ENCODE results near the gene GAS7. TPM values are rescaled to one million over a fixed set of nuclear protein-coding genes. Genes with fewer than 3 reads are reported as not detected.
"Not testable (repeated sequence)": the region's sequence is repeated elsewhere in the genome, so short reads cannot be mapped to it uniquely, and the experiment has no call there.

GAS7 gene
- polyA plus RNA-seq, 6 donors from 2014 or later: 1.1 to 3.6 (median 1.8) TPM; not detected in 1

DNA sequence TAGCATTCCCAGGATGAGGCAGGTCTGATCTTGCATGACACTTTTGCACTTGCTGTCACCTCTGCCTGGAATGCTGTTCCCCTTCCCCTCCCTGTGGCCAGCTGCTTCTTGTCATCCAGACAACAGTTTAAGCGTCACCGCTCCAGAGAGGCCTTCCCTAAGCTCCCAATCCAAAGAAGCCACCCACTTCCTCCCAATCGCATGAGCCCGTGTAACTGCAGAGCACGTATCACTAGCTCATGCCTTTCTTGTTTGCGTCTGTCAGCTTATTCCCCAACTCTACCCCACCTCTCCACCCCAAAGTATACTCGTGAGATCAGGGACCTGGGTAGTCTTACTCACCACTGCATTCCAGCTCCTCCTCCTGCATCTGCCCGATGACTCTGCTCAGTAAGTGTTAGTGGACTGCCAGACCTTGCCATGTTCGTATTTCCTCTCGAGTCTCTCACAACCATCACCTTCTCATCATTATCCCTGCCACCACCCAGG lies 92.8 kb downstream of the GAS7 start:
- Mint-ChIP-seq H3K9me3 (no peaks in the 10 kb centered on the region), H3K4me3 (peak overlapping the region in 1 of 8 donors; percentile 49), H3K27me3 (peaks cover 0 to 12% (median 0%) of the 10 kb centered on the region in 3 donors), H3K36me3 (peaks cover 0 to 6% of the 10 kb centered on the region in 2 donors), H3K4me1 (peaks cover 0 to 6% (median 3%) of the 10 kb centered on the region in 3 donors), H3K27ac (peak overlapping the region in 2 of 6 donors; percentile 8 to 45)
- no peak for ATAC-seq (ENCODE audit: low read depth in 2 of 2)
- no peak for DNase-seq

DNA sequence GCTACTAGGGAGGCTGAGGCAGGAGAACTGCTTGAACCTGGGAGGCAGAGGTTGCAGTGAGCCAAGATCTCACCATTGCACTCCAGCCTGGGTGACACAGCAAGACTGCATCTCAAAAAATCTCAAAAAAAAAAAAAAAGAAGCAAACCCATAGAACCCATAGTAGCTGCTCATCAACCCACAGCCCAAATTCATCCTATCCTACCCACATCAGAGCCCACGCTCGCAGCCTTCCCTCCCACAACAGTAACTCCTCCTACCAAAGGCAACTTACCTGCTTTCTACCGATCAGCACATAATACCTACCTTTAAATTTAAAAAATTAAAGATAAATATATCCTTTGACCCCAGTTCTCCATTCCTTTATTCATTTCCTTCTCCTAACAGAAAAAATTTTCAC lies 94.7 kb downstream of the GAS7 start:
- H3K27ac Mint-ChIP-seq: peak overlapping the region in 1 of 6 donors; percentile 59
- peaks cover 0 to 6% (median 3%) of the 10 kb centered on the region in 3 donors for H3K4me1 Mint-ChIP-seq

DNA sequence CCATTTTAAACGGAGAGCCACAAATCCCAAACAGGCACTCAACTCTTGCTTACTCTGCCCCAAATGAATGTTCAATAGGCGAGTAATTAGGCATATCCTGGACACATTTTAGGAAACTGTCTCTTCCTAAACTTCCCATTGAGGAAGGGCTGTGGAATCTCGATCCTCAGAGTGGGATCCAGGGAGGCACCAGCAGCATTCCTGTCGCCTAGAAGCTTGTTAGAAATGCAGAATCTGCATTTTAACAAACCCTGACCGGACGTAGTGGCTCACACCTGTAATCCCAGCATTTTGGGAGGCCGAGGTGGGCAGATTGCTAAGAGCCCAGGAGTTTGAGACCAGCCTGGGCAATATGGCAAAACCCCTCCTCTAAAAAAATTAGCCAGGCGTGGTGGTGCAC lies 95.6 kb downstream of the GAS7 start:
- Mint-ChIP-seq H3K27ac (no peak overlapping the region), H3K27me3 (peaks cover 0 to 12% (median 0%) of the 10 kb centered on the region in 3 donors), H3K9me3 (no peaks in the 10 kb centered on the region), H3K36me3 (peaks cover 0 to 6% of the 10 kb centered on the region in 2 donors), H3K4me3 (no peak overlapping the region), H3K4me1 (peaks cover 0 to 6% (median 3%) of the 10 kb centered on the region in 3 donors)
- ATAC-seq (ENCODE audit: low read depth in 2 of 2) (no peak), DNase-seq (no peak)

More for the DNA sequence above, 94.7 kb downstream of the GAS7 start:
- Mint-ChIP-seq H3K36me3 (peaks cover 0 to 6% of the 10 kb centered on the region in 2 donors), H3K27me3 (peaks cover 0 to 12% (median 0%) of the 10 kb centered on the region in 3 donors), H3K9me3 (no peaks in the 10 kb centered on the region), H3K4me3 (no peak overlapping the region)
- DNase-seq: no peak
- no peak for ATAC-seq (ENCODE audit: low read depth in 2 of 2)

DNA sequence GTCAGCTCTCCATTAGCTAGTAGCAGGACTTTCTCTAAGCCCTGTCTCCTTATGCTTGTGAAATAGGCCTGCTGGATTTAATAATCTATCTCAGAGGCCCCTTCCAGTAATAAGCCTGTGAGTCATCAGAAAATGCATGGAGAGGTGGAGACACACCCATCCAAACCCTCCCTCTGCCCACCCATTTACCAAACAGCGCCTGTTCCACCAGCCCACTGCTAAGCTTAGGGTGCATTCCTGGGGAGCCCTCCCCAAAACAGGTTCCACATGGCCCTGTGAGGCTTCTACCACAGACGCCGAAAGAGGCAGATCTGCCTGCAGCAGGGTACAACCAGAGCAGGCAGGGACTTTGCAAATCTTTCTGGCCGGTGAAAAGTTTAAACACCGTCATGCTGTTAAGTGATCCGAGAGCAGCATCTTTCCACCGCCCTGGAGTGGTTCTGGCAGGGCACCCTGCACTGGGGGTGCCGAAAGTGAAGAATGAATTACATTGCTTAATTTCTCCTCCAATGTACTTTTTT lies 99.3 kb downstream of the GAS7 start:
- Mint-ChIP-seq H3K9me3 (no peaks in the 10 kb centered on the region), H3K4me1 (peaks cover 0 to 5% (median 0%) of the 10 kb centered on the region in 3 donors), H3K27me3 (no peaks in the 10 kb centered on the region), H3K4me3 (no peak overlapping the region), H3K27ac (no peak overlapping the region), H3K36me3 (no peaks in the 10 kb centered on the region)
- no peak for DNase-seq
- no peak for ATAC-seq (ENCODE audit: low read depth in 2 of 2)

DNA sequence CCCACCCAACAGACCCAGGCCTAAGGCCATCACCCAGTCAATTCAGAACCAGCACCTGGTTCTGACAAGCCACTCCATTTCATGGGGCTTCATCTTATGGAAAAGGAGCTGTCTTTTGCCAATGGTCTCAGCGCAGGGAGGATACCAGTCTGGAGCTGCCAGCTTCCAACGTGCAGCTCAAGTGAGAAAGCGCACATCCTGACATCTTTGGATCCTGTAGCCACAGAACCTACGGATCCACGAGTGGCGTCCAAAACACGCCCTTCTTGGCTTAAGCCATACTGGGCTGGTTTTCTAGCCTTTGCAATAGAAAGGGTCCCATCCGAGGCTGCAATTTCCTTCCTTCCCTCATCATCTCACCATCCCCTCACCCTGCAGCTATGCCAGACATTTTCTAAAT lies 101.8 kb downstream of the GAS7 start:
- Mint-ChIP-seq H3K4me1 (peaks cover 0 to 5% (median 0%) of the 10 kb centered on the region in 3 donors), H3K27ac (peak overlapping the region in 2 of 6 donors; percentile 13 to 23)
- ATAC-seq (ENCODE audit: low read depth in 2 of 2): no peak

DNA sequence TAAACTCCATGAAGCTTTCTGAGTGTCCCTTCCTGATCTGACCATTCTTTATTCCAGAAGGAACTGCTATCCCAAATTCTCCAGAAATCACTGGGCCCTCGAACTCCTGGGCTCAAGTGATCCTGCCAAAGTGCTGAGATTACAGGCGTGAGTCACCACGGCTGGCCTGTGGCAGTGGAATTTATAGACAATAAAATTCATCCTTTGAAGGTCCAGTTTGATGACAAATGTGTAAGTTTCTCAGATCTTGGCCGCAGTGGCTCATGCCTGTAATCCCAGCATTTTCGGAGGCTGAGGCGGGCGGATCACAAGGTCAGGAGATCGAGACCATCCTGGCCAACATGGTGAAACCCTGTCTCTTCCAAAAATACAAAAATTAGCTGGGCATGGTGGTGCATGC lies 103.1 kb downstream of the GAS7 start:
- not testable (repeated sequence) for H3K9me3 Mint-ChIP-seq; ATAC-seq (ENCODE audit: low read depth in 2 of 2); H3K36me3 Mint-ChIP-seq; DNase-seq; H3K4me3 Mint-ChIP-seq; H3K4me1 Mint-ChIP-seq; H3K27me3 Mint-ChIP-seq; H3K27ac Mint-ChIP-seq

More for the DNA sequence above, 101.8 kb downstream of the GAS7 start:
- Mint-ChIP-seq H3K4me3 (no peak overlapping the region), H3K9me3 (peaks cover 0 to 6% (median 0%) of the 10 kb centered on the region in 7 donors), H3K27me3 (no peaks in the 10 kb centered on the region), H3K36me3 (peaks cover 4 to 7% of the 10 kb centered on the region in 2 donors)
- DNase-seq: no peak

DNA sequence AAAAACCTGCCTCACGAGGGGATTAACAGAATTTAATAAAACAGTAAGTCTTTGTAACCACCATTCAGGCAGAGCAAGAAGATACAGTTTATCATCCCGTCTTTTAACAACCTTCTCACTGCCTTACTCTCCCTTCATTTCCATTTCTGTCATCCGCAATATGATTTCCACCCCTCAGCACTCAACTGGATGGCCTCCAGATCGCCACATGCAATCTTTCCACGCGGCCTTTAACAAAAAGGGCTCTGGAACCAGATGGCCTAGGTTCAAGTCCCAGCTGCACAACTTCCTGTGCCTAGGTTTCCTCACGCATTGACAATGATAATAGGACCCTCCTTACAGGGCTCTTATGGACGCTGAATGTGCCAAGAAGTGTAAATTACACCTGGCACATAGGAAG lies 103.6 kb downstream of the GAS7 start:
- peaks cover 4 to 7% of the 10 kb centered on the region in 2 donors for H3K36me3 Mint-ChIP-seq
- no peaks in the 10 kb centered on the region for H3K27me3 Mint-ChIP-seq
- peak overlapping the region in 3 of 6 donors; percentile 31 to 70 (median 56) for H3K27ac Mint-ChIP-seq
- no peak overlapping the region for H3K4me3 Mint-ChIP-seq
- peaks cover 0 to 6% (median 0%) of the 10 kb centered on the region in 7 donors for H3K9me3 Mint-ChIP-seq
- DNase-seq (no peak), ATAC-seq (ENCODE audit: low read depth in 2 of 2) (no peak)
- H3K4me1 Mint-ChIP-seq: peaks cover 0 to 5% (median 0%) of the 10 kb centered on the region in 3 donors

DNA sequence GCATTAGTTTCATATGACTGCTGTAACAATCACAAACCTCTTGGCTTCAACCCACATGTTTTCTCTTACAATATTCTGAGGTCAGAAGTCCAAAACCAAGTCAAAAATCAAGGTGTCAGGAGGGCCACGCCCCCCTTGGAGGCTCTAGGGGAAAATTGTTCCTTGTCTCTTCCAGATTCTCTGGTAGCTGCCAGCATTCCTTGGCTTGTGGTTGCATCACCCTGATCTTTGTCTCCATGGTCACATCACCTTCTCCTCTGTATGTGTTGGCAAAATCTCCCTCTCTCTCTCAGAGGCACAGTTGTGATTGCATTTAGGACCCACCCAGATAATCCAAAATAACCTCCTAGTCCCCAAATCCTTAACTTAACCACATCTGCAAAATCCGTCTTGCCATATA lies 105.8 kb downstream of the GAS7 start:
- H3K27ac Mint-ChIP-seq: no peak overlapping the region
- peaks cover 3 to 7% (median 3%) of the 10 kb centered on the region in 3 donors for H3K4me1 Mint-ChIP-seq
- no peak for DNase-seq
- H3K4me3 Mint-ChIP-seq: no peak overlapping the region
- no peak for ATAC-seq (ENCODE audit: low read depth in 2 of 2)
- H3K9me3 Mint-ChIP-seq: peaks cover 0 to 6% (median 0%) of the 10 kb centered on the region in 7 donors
- H3K36me3 Mint-ChIP-seq: peaks cover 4 to 7% of the 10 kb centered on the region in 2 donors
- H3K27me3 Mint-ChIP-seq: no peaks in the 10 kb centered on the region

DNA sequence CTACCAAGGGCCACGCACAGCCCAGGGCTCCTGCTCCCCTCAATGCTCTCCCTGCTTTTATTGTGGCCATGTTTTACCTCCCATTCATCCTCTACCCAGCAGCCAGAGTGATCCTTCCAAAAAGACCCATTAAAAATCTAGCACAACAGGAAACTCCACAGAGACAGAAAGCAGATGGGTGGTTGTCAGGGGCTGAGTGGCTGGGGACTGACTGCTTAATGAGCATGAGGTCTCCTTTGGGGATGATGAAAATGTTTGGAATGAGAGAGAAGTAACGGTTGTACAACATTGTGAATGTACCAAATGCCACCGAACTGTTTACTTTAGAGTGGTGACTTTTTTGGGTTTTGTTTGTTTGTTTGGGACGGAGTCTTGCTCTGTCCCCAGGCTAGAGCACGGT lies 107.4 kb downstream of the GAS7 start:
- ATAC-seq (ENCODE audit: low read depth in 2 of 2) (no peak), DNase-seq (no peak)
- H3K27ac Mint-ChIP-seq: no peak overlapping the region
- no peak overlapping the region for H3K4me3 Mint-ChIP-seq
- H3K9me3 Mint-ChIP-seq: peaks cover 0 to 6% (median 0%) of the 10 kb centered on the region in 7 donors
- H3K27me3 Mint-ChIP-seq: no peaks in the 10 kb centered on the region
- H3K4me1 Mint-ChIP-seq: peaks cover 15 to 19% (median 19%) of the 10 kb centered on the region in 3 donors
- H3K36me3 Mint-ChIP-seq: peaks cover 4 to 7% of the 10 kb centered on the region in 2 donors

DNA sequence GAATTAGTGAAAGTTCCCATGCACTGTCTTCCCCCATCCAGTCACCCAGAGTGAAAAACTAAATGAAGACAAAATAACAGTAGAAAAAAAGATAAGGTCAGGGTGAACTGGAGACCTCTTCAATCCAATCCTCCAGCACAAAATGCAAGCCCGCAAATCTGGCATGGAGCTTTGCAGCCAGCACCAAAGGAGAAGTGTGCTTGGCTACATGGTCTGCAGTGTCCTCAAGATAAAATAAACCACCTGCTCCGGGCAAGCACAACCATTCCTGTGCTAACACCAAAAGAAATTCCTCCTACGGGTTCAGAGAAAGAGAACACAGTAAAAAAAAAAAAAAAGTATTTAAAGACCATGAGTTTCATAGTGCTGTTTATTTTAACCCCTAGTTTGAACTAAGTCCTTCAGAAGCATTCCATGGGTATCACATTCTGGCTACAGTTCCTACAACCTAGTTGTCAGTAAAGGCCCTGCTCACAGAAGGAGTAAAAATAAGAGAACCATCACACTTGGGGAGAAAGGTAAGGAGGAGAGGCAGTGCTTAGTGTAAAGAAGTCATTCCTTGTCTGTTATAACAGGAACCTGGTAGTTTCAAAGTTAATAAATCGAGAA lies 109.1 kb downstream of the GAS7 start:
- Mint-ChIP-seq H3K4me1 (peaks cover 20 to 29% (median 26%) of the 10 kb centered on the region in 3 donors), H3K27ac (peak overlapping the region in 2 of 6 donors; percentile 28 to 59), H3K9me3 (peaks cover 0 to 6% (median 0%) of the 10 kb centered on the region in 7 donors), H3K27me3 (no peaks in the 10 kb centered on the region), H3K4me3 (no peak overlapping the region), H3K36me3 (peaks cover 4 to 7% of the 10 kb centered on the region in 2 donors)
- DNase-seq (no peak), ATAC-seq (ENCODE audit: low read depth in 2 of 2) (no peak)

DNA sequence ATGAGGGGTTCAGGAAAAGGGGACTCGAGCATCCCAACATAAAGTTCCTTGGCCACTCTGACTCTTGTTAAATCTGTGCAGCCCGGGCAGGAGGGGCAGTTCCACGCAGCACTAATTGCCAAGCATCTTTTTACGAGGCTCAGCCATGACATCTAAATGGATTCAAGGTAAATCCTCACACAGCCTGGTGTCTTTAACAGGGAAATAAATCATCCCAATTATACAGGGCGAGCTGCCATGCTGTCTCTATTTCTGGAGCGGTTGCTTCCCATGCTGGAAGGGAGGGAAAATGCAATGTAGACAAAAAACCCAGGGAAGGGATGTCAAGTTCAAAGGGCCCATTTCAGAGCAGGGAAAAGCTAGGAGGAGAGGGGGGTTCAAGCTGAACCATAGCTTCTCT lies 110.0 kb downstream of the GAS7 start:
- no peaks in the 10 kb centered on the region for H3K27me3 Mint-ChIP-seq
- DNase-seq (no peak), ATAC-seq (ENCODE audit: low read depth in 2 of 2) (no peak)
- peaks cover 20 to 29% (median 26%) of the 10 kb centered on the region in 3 donors for H3K4me1 Mint-ChIP-seq
- H3K36me3 Mint-ChIP-seq: peaks cover 4 to 7% of the 10 kb centered on the region in 2 donors
- peak overlapping the region in 1 of 8 donors; percentile 36 for H3K4me3 Mint-ChIP-seq
- H3K27ac Mint-ChIP-seq: no peak overlapping the region
- peaks cover 0 to 7% (median 3%) of the 10 kb centered on the region in 7 donors for H3K9me3 Mint-ChIP-seq

DNA sequence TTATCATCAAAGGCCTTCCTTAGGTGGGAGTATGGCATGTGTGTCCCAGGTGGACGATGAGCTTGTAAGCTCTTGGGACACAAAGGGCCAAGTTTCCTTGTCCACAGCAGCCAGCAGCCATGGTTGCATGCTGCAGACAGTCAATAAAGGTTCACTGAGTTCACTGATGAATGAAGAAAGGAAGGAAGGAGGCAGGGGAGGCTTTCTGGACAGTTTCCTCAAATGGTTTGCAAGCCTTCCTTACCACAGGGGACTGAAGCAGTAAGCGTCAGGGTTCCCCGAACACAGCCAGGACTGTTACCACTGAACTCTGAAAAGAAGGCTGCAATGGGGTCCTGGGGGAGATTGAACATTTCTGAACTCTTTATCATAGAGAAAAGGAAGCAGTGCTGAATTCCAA lies 111.1 kb downstream of the GAS7 start:
- DNase-seq (peak; percentile 37), ATAC-seq (ENCODE audit: low read depth in 2 of 2) (peak; percentile 76 to 88)
- H3K27me3 Mint-ChIP-seq: no peaks in the 10 kb centered on the region
- peaks cover 0 to 10% (median 6%) of the 10 kb centered on the region in 7 donors for H3K9me3 Mint-ChIP-seq
- peak overlapping the region in 4 of 6 donors; percentile 19 to 79 (median 58) for H3K27ac Mint-ChIP-seq
- peak overlapping the region in 4 of 8 donors; percentile 12 to 72 (median 28) for H3K4me3 Mint-ChIP-seq
- H3K4me1 Mint-ChIP-seq: peaks cover 20 to 29% (median 26%) of the 10 kb centered on the region in 3 donors
- H3K36me3 Mint-ChIP-seq: peaks cover 5 to 8% of the 10 kb centered on the region in 2 donors

DNA sequence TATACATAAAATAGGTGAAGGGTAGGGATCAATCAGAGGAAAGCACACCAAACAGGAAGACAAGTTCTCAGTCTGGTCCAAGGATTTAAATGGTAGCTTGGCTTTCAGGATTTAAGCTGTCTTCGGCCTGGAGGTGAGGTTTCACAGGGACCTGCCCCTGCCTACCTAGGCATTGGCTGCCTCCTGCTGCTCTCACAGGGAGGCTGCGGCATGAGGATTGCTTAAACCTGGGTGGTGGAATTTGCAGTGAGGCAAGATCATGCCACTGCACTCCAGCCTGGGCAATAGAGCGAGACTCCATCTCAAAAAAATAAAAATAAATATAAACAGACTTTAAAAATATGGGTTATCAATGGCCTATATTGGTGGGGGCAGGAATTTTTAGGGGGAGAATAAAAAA lies 114.5 kb downstream of the GAS7 start:
- Mint-ChIP-seq H3K4me1 (peaks cover 20 to 29% (median 26%) of the 10 kb centered on the region in 3 donors), H3K9me3 (peaks cover 0 to 10% (median 6%) of the 10 kb centered on the region in 7 donors), H3K27ac (no peak overlapping the region), H3K4me3 (no peak overlapping the region), H3K36me3 (peaks cover 5 to 15% of the 10 kb centered on the region in 2 donors), H3K27me3 (no peaks in the 10 kb centered on the region)
- no peak for DNase-seq
- ATAC-seq (ENCODE audit: low read depth in 2 of 2): no peak

DNA sequence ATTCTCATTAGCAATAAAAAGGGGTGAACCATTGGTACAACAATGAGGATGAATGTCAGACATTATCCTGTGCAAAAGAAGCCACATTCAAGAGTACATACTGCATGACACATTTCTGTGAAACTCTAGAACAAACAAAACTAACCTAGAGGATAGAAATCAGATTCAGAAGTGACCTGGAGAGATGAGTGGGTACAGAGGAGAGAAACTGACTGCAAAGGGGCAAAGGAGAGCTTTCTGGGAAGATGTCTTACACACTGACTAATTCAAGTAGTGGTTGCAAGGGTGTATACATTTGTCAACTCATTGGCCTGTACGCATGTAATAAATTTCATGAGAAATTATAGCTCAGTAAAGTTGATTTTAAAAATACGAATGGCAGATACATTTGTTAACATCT lies 115.6 kb downstream of the GAS7 start:
- DNase-seq (no peak), ATAC-seq (ENCODE audit: low read depth in 2 of 2) (no peak)
- Mint-ChIP-seq H3K36me3 (peaks cover 5 to 17% of the 10 kb centered on the region in 2 donors), H3K4me1 (peaks cover 24 to 27% (median 27%) of the 10 kb centered on the region in 3 donors), H3K27me3 (no peaks in the 10 kb centered on the region), H3K9me3 (peaks cover 1 to 11% (median 6%) of the 10 kb centered on the region in 7 donors), H3K27ac (no peak overlapping the region), H3K4me3 (no peak overlapping the region)

Measured in naive B cell (primary cell).